ENCODE measurements around the gene CAMTA1.

CAMTA1 gene

DNA sequence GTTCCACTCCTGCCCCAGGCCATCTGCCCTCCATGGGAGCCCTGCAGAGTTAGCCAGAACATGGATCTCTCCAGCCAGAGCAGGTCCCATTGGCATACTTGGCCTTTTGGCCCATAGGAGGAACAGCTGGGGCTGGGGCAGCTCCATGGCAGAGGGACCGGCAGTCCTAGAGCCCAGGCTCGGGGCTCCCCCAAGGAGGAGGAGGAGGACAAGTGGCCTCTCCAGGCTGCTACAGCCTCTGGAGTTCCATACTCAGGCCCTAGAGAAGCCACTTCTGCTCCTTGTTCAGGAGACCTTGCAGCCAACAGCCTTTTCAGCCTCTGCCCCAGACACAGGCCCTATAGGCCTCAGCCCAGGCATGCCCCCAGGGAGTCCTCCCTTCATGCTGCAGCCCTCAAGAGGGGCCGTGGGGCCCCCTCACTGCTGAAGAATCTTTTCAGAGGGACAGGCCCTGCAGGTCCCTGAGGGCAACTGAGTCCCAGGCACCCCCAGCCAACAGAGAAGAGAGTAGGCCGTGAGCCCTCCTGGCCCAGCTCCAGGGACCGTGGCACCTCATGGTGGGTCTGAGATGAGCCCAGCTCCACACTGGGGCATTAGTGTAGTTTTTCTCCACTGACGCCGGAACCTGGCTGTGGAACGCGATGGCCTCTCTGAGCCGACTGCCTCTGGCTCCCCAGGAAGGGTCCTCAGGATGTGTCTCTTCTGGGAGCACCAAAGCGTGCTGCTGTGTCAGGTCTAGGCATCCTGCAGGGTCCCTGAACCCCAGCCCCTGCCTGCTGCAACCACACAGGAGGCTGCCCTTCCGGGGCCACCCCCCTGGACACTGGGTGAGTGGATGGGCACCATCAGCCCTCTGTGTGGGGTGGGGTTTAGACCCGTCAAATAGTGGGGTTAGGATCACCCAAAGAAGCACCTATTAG, 688.2 kb downstream of the CAMTA1 start:
- DNase-seq: no peak

DNA sequence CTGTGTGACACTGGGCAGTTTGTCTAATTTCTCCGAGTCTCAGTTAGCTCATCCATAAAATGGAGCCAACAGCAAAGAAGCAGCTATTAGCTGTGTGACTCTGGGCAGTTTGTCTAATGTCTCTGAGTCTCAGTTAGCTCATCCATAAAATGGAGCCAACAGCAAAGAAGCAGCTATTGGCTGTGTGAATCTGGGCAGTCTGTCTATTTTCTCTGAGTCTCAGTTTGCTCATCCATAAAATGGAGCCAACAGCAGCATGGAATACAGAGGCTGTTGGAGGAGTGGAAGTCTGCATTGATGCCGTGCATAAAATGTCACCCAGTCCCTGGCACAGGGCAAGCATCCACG, 688.9 kb downstream of the CAMTA1 start:
- DNase-seq: no peak

DNA sequence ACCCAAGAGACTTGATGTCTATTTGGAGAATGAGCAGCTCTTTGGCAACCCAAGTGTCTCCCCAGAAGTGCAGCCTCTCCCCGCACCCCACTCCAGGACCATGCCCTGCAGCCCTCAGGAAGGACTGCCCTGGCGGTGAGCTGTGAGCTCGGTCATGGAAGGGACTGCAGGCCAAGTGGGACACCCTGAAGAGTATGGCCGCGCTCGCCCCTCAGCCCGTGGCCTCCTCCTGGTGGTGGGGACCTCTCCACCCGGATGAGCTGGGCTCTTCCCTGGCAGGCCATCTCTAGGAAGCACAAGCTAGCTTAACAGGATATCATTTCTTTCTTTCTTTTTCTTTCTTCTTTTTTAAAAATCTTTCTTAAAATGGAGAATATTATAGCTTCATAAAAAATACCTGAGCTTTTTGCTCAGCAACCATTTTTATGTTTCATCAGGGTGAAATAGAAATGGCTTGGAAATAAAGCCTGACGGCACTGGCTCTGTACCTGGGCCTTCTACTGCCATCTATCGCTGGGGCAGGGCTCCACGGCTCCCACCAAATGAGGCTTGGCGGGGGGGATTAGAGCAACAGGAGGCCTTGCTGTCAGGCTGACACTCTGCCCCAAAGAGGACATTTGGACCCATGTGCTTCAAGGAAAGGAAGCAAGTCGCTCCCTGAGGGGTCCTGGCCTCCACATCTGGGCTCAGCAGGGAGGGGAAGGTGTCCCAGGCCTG, 689.7 kb downstream of the CAMTA1 start:
- DNase-seq: no peak

DNA sequence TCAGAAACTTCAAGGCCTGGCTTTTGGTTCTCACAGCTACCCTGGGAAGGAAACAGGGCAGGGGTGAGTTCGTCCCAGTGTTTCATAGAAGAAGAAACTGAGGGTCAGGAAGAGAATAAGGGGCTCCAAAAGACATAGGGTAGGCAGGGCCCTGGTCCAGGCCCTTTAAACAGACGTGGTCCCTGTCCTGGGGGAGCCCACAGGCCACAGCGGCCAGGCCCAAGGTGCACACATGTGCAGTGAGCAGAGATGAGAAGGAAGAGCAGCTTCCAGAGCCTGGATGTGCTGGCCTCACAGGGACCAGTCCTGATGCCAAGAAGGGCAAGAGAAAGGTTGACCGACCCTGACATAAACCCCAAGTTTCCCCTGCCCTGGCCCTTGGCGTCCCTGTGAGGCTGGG, 690.4 kb downstream of the CAMTA1 start:
- DNase-seq: no peak

DNA sequence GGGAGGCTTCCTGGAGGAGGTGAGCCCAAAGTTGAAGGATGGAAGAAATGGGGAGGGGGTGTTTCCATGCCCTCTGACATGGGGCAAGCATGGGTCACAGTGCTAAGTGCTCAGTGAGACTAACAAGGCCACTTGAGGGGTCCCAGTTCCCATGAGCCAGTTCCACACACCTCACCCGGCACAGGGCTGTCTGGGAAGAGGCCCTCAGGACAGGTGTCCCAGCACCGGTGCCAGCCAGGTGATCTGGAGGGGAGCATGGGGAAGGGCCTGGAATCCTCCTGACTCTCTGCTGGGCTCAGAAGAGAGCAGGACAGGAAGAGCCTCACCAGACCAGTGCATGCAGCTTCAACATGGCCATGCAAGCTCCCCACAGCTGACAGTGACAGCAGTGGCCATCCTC, 691.1 kb downstream of the CAMTA1 start:
- no peak for DNase-seq

DNA sequence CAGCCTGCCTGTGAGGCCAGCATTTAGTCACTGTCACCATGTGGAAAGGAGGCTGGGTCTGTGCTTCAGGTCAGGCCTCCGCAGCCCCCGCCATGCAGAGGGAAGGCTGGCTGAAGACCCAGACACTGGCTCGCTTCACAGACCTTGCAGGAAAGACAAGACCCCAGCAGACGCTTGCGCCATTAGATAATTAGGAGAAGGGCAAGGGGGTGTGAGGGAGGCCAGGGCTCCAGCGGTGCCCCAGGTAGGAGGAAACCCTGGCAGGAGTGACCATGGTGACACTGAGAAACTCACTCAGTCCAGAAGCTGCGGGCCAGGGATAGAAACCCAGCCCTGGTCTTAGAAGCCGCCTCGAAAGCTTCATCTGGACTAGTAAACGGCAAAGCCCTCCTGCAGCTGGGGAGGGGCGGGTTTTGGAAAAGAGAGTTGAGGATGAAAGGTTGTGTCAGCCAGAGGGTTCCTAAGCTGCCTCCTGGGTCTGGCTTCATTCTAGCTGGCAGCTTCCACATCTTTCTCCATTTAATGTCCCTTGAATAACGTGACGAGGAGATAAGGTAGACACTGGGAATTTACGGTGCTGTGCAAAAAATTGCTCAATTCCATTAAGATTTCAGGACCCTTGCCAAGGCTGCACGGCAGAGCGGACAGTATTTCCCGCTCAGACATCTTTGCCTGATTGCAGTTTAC, 691.8 kb downstream of the CAMTA1 start:
- DNase-seq: no peak

DNA sequence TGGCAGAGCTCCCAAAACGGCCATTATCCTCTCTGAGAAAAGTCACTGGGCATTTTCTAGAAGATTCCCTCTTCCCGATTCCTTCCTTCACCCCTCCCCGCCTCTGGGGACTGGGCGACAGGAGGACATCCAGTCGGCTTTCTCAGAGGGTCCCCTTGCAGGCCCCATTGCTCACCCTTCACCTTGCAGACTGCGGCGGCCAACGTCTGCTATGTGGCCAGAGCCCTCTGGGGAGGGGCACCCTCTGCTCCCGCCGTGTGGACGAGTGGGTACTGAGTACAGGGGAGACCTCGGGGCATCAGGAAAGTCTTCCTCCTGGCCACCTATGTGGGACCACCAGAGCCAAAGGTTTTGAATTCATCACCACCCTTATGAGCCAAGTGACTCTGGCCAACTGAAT, 692.3 kb downstream of the CAMTA1 start:
- no peak for DNase-seq

DNA sequence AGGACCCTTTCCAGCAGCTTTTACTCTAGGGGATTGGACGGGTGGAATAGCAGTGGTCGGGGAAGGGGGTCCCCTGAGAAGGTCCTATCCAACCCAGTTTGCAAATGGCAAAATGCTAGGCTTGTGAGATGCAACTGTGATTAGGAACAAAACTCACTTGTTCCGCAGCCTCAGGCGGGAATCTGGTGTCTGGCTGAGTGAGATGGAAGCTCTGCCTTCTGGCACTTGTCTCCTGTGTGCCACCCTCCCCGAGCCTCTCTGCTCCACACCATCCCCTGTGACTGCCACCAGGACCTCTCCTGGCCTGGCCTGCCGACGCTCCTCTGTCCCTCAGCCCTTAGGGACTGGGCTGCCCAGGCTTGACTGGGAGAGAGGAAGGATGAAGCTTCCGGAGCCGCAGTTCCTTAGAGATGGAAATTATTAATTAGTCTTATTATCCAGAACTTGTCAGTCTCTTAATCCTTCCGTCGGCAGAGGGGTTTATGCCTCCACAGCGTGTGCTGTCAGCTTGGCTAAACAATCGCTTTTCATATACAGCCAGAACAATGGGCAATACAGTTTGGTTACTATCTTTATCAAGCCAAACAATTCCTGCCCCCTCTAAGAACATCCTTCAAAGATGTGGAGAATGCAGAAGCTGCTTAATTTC, 693.0 kb downstream of the CAMTA1 start:
- DNase-seq: no peak

DNA sequence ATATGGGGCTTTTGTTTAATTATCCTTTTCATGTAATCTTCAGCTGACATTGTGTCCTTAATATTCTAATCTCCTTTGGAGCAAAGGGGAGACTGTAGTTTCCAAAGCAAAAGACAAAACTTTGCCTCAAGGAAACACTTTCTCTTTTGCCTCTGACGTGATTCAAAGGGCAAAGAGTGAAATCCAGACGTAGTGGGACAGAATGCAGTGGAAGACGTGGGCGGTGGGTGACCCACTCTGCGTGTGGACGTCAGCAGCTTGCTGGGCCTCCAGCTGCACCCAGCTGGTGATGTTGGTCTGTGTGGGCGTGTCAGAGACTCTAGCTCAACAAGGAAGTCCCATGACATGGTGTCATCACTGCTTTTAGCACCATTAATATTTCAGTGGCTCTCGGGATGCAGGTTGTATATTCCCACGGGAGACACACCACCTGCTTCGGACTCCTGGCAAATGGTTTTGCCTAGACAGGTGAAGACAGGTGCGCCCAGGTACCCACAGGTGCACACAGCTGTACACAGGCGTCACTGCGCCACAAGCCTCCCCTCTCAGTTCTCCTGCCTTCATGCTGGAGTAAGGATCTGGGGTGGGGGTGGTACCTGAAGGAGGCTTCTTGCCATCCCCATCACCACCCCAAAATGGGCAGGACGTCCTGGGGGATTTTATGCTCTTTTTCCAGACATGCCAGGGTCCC, 693.7 kb downstream of the CAMTA1 start:
- peak; percentile 86 for DNase-seq

DNA sequence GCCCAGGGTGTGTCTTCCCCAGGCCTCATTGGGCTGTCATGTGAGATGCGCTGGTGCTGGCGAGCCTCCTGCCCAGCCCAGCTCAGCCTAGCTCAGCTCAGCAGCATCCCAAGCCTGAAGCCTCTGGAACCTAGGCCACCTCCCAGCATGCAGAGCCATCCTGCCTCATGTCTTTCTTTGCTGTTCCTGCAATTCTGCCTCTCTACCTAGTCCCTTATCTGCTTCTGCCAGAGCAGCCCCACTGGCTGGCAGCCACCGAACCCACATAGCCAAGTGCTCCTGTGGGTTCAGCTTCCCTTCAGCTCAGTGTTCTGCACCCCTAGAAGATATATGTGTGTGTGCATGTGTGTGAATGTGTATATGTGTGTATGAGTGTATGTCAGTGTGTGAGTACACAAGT, 694.3 kb downstream of the CAMTA1 start:
- DNase-seq: no peak

DNA sequence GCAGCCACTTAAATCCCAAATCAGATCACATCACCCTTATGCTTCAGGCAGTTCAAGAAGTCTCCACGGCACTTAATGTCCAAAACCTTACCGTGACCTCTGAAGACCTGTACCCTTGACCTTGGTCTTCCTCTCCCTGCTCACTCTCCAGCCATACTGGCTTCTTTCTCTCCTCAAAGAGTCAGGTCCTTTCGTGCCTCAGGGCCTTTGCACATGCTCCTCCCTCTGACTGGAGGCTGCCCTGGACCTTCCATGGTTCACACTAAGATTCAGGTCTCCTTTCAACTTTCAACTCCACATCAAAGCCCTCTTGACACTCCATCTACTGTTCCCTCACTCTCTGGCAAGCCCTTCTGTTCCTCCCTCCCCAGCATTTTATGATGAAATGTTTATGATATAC, 695.9 kb downstream of the CAMTA1 start:
- DNase-seq: no peak

DNA sequence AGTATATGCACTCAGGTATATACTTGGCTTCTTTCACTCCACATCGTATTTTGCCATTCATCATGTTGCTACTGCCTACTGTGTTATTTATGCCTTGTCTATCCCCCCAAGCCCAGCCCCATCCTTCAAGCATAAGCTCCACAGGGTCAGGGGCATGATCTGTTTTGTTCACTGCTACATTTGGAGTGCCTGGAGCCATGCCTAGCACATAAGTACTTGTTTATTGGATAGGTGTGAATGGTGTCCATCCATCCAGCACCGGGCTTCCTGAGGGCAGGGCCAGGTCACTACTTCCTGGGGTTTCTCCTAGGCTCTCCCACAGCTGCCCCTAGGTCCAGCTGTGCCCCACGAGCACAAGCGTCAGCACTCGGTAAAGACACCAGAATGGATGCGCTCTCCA, 696.8 kb downstream of the CAMTA1 start:
- DNase-seq: no peak

DNA sequence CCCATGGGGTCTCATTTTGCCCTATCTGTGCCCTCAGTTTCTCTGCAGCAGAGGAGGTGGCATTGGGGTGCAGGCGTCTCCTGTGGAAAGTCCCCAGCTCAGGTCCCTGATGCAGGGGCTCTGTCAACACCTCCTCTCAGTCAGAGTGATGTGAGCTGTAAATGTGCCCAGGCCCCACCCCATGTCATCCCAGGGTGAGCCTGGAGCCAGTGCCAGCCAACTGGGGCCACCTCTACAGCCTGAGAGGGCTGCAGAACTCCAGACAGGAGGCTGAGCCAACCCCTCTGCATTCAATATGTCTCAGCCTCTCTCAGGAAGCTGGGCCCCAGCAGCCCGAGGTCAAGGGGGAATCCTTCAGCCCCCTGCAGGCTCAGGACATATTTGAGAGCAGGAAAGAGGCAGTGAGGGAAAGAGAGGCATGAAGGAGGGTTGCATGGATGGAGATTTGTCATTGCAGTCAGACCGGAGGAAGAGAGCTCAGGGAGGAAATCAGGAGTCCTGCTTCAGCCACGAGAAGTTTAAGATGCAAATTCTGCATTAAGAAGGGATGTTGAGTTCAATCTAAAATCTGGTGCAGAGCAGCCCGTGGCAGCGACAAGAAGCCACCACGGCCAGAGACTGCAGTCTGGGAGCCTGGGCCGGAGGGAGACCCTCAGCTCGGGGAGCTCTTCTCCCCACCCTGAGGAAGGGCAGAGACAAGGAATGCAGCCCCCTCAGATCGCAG, 697.7 kb downstream of the CAMTA1 start:
- no peak for DNase-seq

DNA sequence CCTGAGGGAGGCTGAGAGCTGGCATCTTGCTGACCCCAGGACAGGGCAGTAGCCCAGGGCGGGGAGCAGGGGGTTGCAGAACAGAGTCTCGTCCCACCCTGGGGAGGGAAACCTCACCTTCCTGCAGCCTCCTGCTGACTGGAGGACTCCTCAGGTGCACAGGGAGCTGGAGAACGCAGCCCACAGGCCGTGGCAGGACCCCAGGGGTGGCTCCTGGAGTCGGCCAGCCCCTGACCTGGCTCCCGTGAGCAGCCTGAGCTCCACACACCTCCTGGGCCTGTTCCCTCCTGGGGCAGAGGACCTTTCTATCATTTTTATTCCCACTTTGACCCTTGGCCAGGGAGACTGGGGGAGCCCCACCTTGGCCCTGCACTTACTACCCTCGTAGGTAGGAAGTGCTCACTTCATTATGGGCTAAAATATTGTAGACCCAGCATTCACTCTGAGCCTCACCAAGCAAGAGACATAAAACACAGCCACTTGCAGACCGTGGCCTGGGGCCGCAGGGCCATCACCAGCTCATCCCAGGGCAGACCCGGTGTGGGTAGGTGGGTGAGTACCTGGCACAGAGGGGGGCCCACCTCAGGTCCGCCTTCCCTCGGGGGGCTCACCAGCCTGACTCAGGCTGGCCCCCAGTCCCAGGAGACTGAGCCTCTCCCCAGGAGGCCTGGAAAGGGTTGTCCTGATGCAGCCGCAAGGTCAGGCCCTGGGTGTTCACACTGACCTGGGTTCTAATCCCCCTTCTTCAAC, 698.6 kb downstream of the CAMTA1 start:
- no peak for DNase-seq

DNA sequence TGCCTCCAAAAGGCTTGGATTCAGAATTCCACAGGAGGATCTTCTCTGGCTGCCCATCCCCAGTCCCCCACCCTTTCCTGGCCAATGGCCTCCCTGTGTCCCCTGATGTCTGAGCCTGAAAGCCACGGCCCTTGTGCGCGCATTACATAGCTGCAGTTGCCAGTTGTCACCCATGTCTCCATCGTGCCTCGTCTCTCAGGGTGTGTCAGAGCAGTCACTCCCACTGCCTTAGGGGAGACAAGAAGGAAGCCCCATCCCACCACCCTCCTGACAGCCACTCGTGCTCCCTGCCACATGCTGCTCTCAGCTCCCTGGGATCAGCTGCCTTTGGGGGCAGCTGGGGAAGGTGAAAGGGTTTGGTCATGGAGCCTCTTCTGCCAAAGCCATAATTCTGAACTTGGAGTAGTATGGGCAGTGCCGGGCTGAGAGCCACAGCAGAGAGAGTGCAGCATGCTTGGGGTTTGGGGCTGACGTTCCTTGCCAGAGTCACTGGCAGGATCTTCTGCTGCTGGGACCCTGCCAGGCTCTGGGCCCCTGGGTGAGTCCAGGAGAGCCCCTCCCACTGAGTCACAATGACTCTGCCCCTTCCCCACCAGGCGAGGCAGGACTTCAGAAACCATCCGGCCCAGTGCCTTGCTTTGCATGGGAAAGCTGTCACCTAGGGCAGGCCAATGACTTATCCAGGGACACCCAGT, 700.0 kb downstream of the CAMTA1 start:
- DNase-seq: no peak

DNA sequence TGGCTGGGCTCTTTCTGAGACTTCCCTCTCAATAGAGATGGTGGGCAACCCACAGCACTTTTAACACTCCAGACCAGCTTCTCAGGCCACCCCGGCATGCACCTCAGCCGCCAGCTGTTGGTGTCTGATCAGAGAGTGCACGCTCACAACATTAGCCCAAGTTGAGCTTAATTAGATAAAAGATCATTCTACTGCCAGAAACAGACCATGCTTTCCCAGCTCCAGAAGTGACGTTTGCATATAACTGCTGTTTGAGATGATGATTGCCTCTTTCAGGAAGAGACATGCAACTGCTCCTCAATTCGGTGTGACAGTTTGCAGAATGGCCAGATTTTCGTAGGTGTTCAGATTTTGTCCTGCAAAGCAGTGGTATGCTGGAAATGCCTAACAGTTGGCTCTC, 700.6 kb downstream of the CAMTA1 start:
- DNase-seq: no peak

DNA sequence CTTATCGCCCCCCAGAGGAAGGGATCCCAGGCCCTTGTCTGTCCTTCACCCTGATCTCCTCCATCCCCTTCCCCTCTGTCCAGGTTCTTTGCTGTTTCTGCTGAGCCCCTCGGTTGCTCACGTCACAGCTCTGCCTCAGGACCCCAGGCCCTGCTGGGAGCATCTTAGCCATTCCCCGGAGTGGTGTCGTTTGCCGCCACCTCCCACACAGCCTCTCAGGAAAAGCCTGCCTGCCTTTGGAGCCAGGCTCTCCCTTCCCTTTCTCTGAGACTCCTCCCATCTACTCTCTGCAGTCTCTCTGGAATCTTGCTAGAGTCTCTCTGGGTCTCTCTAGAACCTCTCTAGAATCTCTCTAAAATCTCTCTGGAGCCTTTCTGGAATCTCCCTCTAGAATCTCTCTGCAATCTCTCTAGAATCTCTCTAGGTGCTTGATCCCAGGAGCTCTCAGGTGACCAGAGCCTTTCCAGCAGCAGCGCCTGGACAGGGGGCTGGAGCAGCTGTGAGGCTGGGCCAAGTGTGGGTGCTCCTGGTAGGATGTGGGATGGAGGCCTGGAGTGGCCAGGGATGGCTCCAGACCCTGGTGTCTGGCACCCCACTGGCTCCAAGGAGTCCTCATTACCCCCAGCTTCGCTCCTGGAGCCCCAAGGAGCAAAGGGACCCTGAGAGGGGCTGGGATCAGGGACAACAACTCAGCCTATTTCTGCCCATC, 702.7 kb downstream of the CAMTA1 start:
- no peak for DNase-seq

DNA sequence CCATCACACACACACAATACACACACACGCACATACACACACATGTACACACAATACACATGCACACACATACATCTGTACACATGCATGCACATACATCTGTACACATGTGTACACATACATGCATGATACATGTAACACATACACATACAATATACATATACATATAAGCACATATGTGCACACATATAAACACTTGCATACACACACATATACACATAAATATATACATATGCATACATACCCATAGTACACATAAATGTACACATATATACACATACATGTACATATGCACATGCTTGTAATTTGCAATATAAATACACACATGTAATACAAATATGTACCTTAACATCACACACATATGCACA, 703.2 kb downstream of the CAMTA1 start:
- DNase-seq: no peak

DNA sequence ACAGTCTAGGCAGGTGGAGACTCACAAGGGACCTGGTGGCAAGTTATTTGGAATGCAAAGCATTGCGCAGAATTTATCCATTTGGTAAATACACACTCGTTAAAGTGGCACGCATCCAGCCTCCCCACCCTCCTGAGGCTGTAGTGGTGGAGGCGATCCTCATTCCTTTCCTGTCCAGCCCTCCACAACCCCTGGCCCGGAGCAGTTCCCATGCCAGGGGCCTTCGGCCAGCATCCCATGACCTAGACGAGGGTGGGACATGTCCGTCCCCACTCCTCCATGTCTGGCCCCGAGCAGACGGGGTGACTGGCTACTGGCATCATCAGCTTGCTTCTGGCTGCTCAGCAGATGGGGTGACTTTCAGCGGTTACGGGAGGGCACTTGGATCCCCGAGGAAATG, 704.3 kb downstream of the CAMTA1 start:
- no peak for DNase-seq

DNA sequence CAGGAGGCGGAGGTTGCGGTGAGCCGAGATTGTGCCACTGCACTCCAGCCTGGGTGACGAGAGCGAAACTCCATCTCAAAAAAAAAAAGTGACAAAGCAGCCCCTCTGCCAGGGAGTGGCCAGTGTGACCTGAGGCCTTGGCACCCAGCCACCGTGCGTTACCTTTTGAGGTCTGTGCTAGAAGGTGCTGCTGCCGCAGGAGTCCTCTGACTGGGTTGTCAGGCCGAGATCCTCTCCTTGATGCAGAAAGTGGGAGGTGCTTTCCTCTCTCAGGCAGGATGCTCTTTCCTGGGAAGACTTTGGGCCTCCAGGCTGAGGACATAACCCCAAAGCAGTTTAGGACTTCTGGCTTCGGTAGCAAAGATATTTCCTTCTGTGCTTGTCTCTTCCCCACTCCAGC, 705.3 kb downstream of the CAMTA1 start:
- no peak for DNase-seq

Data from NCI-H1105 (cell line).